SK-N-SH (cell line): ENCODE data around the gene GZMA.

ENCODE experiments used
- CHD2 ChIP-seq: fragments of 150-350 bp; IDR thresholded peaks from 2 replicates; pipeline ENCODE4 v1.6.1; 2018; ENCODE audit warnings: low read length; ENCODE audit not compliant: partially characterized antibody
- CTCF ChIP-seq: fragments of 200-600 bp; sonication (generic); IDR thresholded peaks from 2 replicates; pipeline ENCODE4 v1.6.1; 2017; ENCODE audit warnings: antibody characterized with exemption, mild to moderate bottlenecking, moderate library complexity
- ELF1 ChIP-seq: IDR thresholded peaks from 2 replicates; pipeline ENCODE4 v1.4.0; 2012
- EP300 ChIP-seq, 2 experiments: IDR thresholded peaks; 2 replicates each; pipeline versions ENCODE4 v1.4.0 to v1.6.1; 2012; ENCODE audit warnings: borderline replicate concordance in 1 of 2, low read depth in 1 of 2, low read length in 1 of 2
- GABPA ChIP-seq: IDR thresholded peaks from 2 replicates; pipeline ENCODE4 v1.4.0; 2012; ENCODE audit warnings: low read depth, mild to moderate bottlenecking
- IRF3 ChIP-seq: fragments of 150-350 bp; IDR thresholded peaks from 2 replicates; pipeline ENCODE4 v1.6.1; 2016; ENCODE audit warnings: mild to moderate bottlenecking, low read depth, low read length
- MEF2A ChIP-seq: IDR thresholded peaks from 2 replicates; pipeline ENCODE4 v1.4.0; 2012; ENCODE audit warnings: low read depth, borderline replicate concordance
- NFIC ChIP-seq: IDR thresholded peaks from 2 replicates; pipeline ENCODE4 v1.4.0; 2012; ENCODE audit warnings: borderline replicate concordance
- POLR2AphosphoS5 ChIP-seq: IDR thresholded peaks from 2 replicates; pipeline ENCODE4 v1.6.1; 2012; ENCODE audit warnings: low read depth, low read length
- RAD21 ChIP-seq: IDR thresholded peaks from 2 replicates; pipeline ENCODE4 v1.6.1; 2012; ENCODE audit warnings: mild to moderate bottlenecking, low read length
- TAF1 ChIP-seq: IDR thresholded peaks from 2 replicates; pipeline ENCODE4 v1.6.1; 2012; ENCODE audit warnings: low read depth, mild to moderate bottlenecking, low read length, moderate library complexity, borderline replicate concordance
- TF ChIP-seq, protein P1 (sequence below): fragments of 150-350 bp; IDR thresholded peaks from 2 replicates; pipeline ENCODE4 v1.6.1; 2017; ENCODE audit warnings: antibody characterized with exemption, low read length, low read depth, borderline replicate concordance

DNA sequence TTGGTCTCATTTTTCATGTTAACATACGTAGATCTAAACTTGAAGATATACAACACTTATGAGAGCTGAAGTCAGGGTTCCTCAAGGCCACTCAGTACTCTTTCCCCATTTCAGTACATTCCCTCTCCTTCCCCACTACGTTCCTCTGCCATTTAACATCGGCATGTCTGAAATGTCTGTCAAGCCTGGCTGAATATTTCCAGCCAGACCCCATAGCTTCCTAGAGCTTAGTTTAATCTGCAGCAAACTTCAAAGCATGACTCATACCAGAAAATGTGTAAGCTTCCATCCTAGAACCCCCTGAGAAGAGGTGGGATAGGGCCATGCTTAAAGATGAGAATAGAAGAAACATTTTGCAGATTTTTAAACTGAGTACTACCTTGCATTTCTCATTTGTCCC is 6.2 kb downstream of the GZMA start:
- TF ChIP-seq CTCF (no peak), MEF2A (no peak), CHD2 (no peak), POLR2AphosphoS5 (no peak), IRF3 (no peak), GABPA (no peak), EP300 (IDR thresholded peaks at IDR 0.05; ENCODE audit: borderline replicate concordance in 1 of 2, low read depth in 1 of 2, low read length in 1 of 2) (no peak), RAD21 (no peak), NFIC (no peak), ELF1 (no peak), TAF1 (no peak)
- TF ChIP-seq, protein P1, sequence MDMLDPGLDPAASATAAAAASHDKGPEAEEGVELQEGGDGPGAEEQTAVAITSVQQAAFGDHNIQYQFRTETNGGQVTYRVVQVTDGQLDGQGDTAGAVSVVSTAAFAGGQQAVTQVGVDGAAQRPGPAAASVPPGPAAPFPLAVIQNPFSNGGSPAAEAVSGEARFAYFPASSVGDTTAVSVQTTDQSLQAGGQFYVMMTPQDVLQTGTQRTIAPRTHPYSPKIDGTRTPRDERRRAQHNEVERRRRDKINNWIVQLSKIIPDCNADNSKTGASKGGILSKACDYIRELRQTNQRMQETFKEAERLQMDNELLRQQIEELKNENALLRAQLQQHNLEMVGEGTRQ, result no peak
